ENCODE data around the gene NYAP1.

The NYAP1 gene

DNA sequence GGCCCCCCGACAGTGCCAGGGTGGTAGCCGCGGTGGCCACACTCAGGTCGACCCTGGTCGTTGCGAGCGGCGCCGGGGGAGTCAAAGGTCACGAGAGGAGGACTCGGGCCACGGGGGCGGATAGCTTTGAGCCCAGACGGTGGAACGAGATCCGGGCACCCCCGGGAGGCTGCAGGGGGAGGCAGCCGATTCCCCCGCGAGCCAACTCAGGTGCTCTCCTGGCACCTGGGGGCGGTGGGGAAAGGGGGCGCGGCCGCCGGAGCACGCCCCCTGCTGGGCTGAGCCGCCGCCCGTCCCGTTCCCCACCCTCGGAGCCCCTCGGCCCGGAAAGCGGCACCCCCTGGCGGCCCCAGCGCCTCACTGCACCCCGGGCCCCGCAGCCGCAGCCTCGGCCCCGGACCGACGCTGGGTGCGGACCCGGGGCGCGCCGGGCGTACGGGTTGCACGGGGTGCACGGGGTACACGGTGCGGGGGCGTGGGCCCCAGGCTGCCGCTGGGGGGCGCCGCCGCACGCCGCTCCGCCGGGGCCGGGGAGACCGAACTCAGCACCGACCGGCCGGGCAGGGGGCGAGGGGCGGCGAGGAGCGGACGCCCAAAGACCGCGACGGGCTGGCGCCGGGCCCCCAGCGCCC, 521 bp upstream of the NYAP1 start (continued):
- TF ChIP-seq, protein P1, sequence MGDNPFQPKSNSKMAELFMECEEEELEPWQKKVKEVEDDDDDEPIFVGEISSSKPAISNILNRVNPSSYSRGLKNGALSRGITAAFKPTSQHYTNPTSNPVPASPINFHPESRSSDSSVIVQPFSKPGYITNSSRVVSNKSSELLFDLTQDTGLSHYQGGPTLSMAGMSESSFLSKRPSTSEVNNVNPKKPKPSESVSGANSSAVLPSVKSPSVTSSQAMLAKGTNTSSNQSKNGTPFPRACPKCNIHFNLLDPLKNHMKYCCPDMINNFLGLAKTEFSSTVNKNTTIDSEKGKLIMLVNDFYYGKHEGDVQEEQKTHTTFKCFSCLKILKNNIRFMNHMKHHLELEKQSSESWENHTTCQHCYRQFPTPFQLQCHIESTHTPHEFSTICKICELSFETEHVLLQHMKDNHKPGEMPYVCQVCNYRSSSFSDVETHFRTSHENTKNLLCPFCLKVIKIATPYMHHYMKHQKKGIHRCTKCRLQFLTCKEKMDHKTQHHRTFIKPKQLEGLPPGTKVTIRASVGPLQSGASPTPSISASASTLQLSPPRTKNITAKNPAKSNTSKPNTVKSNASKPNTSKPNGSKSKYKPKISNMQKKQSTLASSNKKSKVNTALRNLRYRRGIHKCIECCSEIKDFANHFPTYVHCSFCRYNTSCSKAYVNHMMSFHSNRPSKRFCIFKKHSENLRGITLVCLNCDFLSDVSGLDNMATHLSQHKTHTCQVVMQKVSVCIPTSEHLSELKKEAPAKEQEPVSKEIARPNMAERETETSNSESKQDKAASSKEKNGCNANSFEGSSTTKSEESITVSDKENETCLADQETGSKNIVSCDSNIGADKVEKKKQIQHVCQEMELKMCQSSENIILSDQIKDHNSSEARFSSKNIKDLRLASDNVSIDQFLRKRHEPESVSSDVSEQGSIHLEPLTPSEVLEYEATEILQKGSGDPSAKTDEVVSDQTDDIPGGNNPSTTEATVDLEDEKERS (tag by site-specific recombination; IDR thresholded peaks at IDR 0.05): no peak
- TF ChIP-seq TCF7L2 (IDR thresholded peaks at IDR 0.05; ENCODE audit: borderline replicate concordance, low read depth, low read length): no peak
- peak; percentile 71 for TF ChIP-seq EGR2 (tag by site-specific recombination; IDR thresholded peaks at IDR 0.05; ENCODE audit: low read depth)
- no peak for TF ChIP-seq ZNF529 (tag by site-specific recombination; IDR thresholded peaks at IDR 0.05; ENCODE audit: insufficient replicate concordance)
- no peak for TF ChIP-seq ZNF350 (tag by site-specific recombination; IDR thresholded peaks at IDR 0.05)
- peak; percentile 54 for TF ChIP-seq SP3 (tag by site-specific recombination; IDR thresholded peaks at IDR 0.05)
- peak; percentile 98 for TF ChIP-seq KLF9 (tag by site-specific recombination; IDR thresholded peaks at IDR 0.05; ENCODE audit: low read depth)
- TF ChIP-seq, protein P2, sequence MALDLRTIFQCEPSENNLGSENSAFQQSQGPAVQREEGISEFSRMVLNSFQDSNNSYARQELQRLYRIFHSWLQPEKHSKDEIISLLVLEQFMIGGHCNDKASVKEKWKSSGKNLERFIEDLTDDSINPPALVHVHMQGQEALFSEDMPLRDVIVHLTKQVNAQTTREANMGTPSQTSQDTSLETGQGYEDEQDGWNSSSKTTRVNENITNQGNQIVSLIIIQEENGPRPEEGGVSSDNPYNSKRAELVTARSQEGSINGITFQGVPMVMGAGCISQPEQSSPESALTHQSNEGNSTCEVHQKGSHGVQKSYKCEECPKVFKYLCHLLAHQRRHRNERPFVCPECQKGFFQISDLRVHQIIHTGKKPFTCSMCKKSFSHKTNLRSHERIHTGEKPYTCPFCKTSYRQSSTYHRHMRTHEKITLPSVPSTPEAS (tag by site-specific recombination; IDR thresholded peaks at IDR 0.05): no peak
- TF ChIP-seq, protein P3, sequence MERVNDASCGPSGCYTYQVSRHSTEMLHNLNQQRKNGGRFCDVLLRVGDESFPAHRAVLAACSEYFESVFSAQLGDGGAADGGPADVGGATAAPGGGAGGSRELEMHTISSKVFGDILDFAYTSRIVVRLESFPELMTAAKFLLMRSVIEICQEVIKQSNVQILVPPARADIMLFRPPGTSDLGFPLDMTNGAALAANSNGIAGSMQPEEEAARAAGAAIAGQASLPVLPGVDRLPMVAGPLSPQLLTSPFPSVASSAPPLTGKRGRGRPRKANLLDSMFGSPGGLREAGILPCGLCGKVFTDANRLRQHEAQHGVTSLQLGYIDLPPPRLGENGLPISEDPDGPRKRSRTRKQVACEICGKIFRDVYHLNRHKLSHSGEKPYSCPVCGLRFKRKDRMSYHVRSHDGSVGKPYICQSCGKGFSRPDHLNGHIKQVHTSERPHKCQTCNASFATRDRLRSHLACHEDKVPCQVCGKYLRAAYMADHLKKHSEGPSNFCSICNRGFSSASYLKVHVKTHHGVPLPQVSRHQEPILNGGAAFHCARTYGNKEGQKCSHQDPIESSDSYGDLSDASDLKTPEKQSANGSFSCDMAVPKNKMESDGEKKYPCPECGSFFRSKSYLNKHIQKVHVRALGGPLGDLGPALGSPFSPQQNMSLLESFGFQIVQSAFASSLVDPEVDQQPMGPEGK (tag by site-specific recombination; IDR thresholded peaks at IDR 0.05): peak; percentile 95
- peak; percentile 90 for TF ChIP-seq ZSCAN30 (tag by site-specific recombination; IDR thresholded peaks at IDR 0.05)
- 0 out of 2 replicates have a peak, but pooled peaks have one; percentile 36 for TF ChIP-seq ZNF324 (tag by site-specific recombination; IDR thresholded peaks at IDR 0.05)
- 0 out of 2 replicates have a peak, but pooled peaks have one; percentile 41 for TF ChIP-seq ZNF677 (tag by site-specific recombination; IDR thresholded peaks at IDR 0.05)
- TF ChIP-seq WT1 (tag by site-specific recombination; IDR thresholded peaks at IDR 0.05): 0 out of 2 replicates have a peak, but pooled peaks have one; percentile 46
- TF ChIP-seq SETDB1 (IDR thresholded peaks at IDR 0.05; ENCODE audit: insufficient read length, low read length): no peak
- TF ChIP-seq, protein P4, sequence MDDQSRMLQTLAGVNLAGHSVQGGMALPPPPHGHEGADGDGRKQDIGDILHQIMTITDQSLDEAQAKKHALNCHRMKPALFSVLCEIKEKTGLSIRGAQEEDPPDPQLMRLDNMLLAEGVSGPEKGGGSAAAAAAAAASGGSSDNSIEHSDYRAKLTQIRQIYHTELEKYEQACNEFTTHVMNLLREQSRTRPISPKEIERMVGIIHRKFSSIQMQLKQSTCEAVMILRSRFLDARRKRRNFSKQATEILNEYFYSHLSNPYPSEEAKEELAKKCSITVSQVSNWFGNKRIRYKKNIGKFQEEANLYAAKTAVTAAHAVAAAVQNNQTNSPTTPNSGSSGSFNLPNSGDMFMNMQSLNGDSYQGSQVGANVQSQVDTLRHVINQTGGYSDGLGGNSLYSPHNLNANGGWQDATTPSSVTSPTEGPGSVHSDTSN (CRISPR knock-in tag; IDR thresholded peaks at IDR 0.05): no peak
- TF ChIP-seq KLF7 (tag by site-specific recombination; IDR thresholded peaks at IDR 0.05; ENCODE audit: borderline replicate concordance): peak; percentile 60; the same call in 1 of the 2 replicates
- TF ChIP-seq ZNF2 (tag by site-specific recombination; IDR thresholded peaks at IDR 0.05): 0 out of 2 replicates have a peak, but pooled peaks have one; percentile 25
- no peak for TF ChIP-seq MZF1 (tag by site-specific recombination; IDR thresholded peaks at IDR 0.05; ENCODE audit: borderline replicate concordance)
- peak; percentile 58 for TF ChIP-seq SP7 (tag by site-specific recombination; IDR thresholded peaks at IDR 0.05)
- no peak for TF ChIP-seq ZNF658 (tag by site-specific recombination; IDR thresholded peaks at IDR 0.05)
- TF ChIP-seq ZIC2 (tag by site-specific recombination; IDR thresholded peaks at IDR 0.05): peak; percentile 48; the same call in 1 of the 2 replicates
- TF ChIP-seq, protein P5, sequence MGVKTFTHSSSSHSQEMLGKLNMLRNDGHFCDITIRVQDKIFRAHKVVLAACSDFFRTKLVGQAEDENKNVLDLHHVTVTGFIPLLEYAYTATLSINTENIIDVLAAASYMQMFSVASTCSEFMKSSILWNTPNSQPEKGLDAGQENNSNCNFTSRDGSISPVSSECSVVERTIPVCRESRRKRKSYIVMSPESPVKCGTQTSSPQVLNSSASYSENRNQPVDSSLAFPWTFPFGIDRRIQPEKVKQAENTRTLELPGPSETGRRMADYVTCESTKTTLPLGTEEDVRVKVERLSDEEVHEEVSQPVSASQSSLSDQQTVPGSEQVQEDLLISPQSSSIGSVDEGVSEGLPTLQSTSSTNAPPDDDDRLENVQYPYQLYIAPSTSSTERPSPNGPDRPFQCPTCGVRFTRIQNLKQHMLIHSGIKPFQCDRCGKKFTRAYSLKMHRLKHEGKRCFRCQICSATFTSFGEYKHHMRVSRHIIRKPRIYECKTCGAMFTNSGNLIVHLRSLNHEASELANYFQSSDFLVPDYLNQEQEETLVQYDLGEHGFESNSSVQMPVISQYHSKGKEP (tag by site-specific recombination; IDR thresholded peaks at IDR 0.05): peak; percentile 75
- no peak for TF ChIP-seq ZFP41 (tag by site-specific recombination; IDR thresholded peaks at IDR 0.05; ENCODE audit: borderline replicate concordance)
- TF ChIP-seq, protein P6, sequence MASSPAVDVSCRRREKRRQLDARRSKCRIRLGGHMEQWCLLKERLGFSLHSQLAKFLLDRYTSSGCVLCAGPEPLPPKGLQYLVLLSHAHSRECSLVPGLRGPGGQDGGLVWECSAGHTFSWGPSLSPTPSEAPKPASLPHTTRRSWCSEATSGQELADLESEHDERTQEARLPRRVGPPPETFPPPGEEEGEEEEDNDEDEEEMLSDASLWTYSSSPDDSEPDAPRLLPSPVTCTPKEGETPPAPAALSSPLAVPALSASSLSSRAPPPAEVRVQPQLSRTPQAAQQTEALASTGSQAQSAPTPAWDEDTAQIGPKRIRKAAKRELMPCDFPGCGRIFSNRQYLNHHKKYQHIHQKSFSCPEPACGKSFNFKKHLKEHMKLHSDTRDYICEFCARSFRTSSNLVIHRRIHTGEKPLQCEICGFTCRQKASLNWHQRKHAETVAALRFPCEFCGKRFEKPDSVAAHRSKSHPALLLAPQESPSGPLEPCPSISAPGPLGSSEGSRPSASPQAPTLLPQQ (tag by site-specific recombination; IDR thresholded peaks at IDR 0.05): 0 out of 2 replicates have a peak, but pooled peaks have one; percentile 32
- TF ChIP-seq ZNF24 (tag by site-specific recombination; IDR thresholded peaks at IDR 0.05): no peak
- TF ChIP-seq, protein P7, sequence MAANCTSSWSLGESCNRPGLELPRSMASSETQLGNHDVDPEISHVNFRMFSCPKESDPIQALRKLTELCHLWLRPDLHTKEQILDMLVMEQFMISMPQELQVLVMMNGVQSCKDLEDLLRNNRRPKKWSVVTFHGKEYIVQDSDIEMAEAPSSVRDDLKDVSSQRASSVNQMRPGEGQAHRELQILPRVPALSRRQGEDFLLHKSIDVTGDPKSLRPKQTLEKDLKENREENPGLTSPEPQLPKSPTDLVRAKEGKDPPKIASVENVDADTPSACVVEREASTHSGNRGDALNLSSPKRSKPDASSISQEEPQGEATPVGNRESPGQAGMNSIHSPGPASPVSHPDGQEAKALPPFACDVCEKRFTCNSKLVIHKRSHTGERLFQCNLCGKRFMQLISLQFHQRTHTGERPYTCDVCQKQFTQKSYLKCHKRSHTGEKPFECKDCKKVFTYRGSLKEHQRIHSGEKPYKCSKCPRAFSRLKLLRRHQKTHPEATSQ (tag by site-specific recombination; IDR thresholded peaks at IDR 0.05): peak; percentile 77; the same call in 1 of the 2 replicates
- no peak for TF ChIP-seq ZNF560 (tag by site-specific recombination; IDR thresholded peaks at IDR 0.05; ENCODE audit: borderline replicate concordance)
